OCI-LY1 (cell line): ENCODE results near the gene LAMA4.

Experiments used
- EZH2 ChIP-seq: fragments of 200-600 bp; sonication (generic), shearing (Covaris generic); IDR thresholded peaks from 2 replicates; pipeline ENCODE4 v1.8.0; 2017; ENCODE audit warnings: borderline replicate concordance, mixed run types, mild to moderate bottlenecking, antibody characterized with exemption, low read length, moderate library complexity, mixed read lengths
- TF ChIP-seq, protein P1 (sequence below): fragments of 200-600 bp; sonication (generic), shearing (Covaris generic); IDR thresholded peaks from 2 replicates; pipeline ENCODE4 v1.5.1; 2017; ENCODE audit warnings: mild to moderate bottlenecking, antibody characterized with exemption, low read length, moderate library complexity, mixed read lengths

DNA sequence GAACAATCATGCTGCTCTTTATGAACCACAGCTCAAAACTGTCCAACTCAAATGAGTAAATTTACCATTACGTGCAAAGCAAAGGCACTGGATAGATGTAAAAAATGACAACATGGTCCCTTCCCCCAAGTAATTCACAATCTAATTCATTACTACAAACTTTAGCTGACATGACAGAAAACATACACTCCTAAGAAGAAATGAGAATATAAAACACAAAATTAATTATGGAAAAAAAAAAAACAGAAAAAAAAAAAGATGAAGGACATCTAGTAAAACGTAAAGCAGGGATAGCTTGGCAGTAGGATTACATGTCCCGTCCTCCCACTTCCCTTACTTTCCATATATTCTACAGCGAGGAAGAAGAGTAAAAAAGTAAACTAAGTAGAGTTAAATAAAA is 172.8 kb downstream of the LAMA4 start:
- TF ChIP-seq, protein P1, sequence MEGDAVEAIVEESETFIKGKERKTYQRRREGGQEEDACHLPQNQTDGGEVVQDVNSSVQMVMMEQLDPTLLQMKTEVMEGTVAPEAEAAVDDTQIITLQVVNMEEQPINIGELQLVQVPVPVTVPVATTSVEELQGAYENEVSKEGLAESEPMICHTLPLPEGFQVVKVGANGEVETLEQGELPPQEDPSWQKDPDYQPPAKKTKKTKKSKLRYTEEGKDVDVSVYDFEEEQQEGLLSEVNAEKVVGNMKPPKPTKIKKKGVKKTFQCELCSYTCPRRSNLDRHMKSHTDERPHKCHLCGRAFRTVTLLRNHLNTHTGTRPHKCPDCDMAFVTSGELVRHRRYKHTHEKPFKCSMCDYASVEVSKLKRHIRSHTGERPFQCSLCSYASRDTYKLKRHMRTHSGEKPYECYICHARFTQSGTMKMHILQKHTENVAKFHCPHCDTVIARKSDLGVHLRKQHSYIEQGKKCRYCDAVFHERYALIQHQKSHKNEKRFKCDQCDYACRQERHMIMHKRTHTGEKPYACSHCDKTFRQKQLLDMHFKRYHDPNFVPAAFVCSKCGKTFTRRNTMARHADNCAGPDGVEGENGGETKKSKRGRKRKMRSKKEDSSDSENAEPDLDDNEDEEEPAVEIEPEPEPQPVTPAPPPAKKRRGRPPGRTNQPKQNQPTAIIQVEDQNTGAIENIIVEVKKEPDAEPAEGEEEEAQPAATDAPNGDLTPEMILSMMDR, result no peak
- no peak for TF ChIP-seq EZH2
